Gastrocnemius medialis (tissue), 4 donors: Measurements from ENCODE around the gene TMEM163.

Source experiments
- CTCF ChIP-seq, 5 experiments: fragments of 450-650 bp in 3 of 5; fragments of 200-600 bp in 2 of 5; sonication (generic) in 2 of 5; IDR thresholded peaks in 4 of 5; conservative IDR thresholded peaks in 1 of 5; 1 replicate in 4 of 5; 2 replicates in 1 of 5; pipeline ENCODE4 v1.5.1; 2016 to 2019; ENCODE audit warnings: antibody characterized with exemption in 5 of 5, mild to moderate bottlenecking in 3 of 5, moderate library complexity in 3 of 5
- POLR2A ChIP-seq, 2 donors: fragments of 450-650 bp; IDR thresholded peaks; one replicate each; pipeline ENCODE4 v1.6.1; 2017; ENCODE audit warnings: antibody characterized with exemption in 2 of 2, mild to moderate bottlenecking in 2 of 2, moderate library complexity in 2 of 2

GRCh38 chr2:134588556-134588955, 130.2 kb downstream of the TMEM163 start:
- TF ChIP-seq CTCF (IDR thresholded peaks at IDR 0.05 in 4 of 5, conservative IDR thresholded peaks at IDR 0.05 in 1 of 5) (no peak), POLR2A (IDR thresholded peaks at IDR 0.05) (no peak)
